ENCODE results near the gene TASL.

TASL gene

GRCh38 chrX:30576881-30577280 is 685 bp downstream of the TASL start:
- no peak for TF ChIP-seq SNAI2 (CRISPR knock-in tag; IDR thresholded peaks at IDR 0.05)
- TF ChIP-seq PPARA (CRISPR knock-in tag; IDR thresholded peaks at IDR 0.05; ENCODE audit: borderline replicate concordance): no peak
- no peak for TF ChIP-seq ZC3H10 (CRISPR knock-in tag; IDR thresholded peaks at IDR 0.05)
- no peak for TF ChIP-seq ZFP30 (CRISPR knock-in tag; IDR thresholded peaks at IDR 0.05)
- no peak for TF ChIP-seq BACH2 (CRISPR knock-in tag; IDR thresholded peaks at IDR 0.05; ENCODE audit: borderline replicate concordance)
- TF ChIP-seq CSDC2 (CRISPR knock-in tag; IDR thresholded peaks at IDR 0.05): no peak
- TF ChIP-seq ZNF565 (CRISPR knock-in tag; conservative IDR thresholded peaks at IDR 0.05; ENCODE audit: low read depth): no peak
- no peak for TF ChIP-seq CREB5 (CRISPR knock-in tag; IDR thresholded peaks at IDR 0.05; ENCODE audit: low read depth)
- TF ChIP-seq ISL1 (CRISPR knock-in tag; IDR thresholded peaks at IDR 0.05): no peak
- TF ChIP-seq POU6F1 (CRISPR knock-in tag; IDR thresholded peaks at IDR 0.05; ENCODE audit: borderline replicate concordance, low read depth): no peak
- no peak for TF ChIP-seq OSR1 (CRISPR knock-in tag; IDR thresholded peaks at IDR 0.05)
- no peak for TF ChIP-seq TSHZ2 (CRISPR knock-in tag; IDR thresholded peaks at IDR 0.05)
- ATAC-seq: no peak

GRCh38 chrX:30573125-30573524 is 4.4 kb downstream of the TASL start:
- TF ChIP-seq ZNF70 (CRISPR knock-in tag; IDR thresholded peaks at IDR 0.05) (no peak), TCF4 (CRISPR knock-in tag; IDR thresholded peaks at IDR 0.05; ENCODE audit: borderline replicate concordance) (no peak), CSRNP3 (CRISPR knock-in tag; IDR thresholded peaks at IDR 0.05) (no peak), TSHZ2 (CRISPR knock-in tag; IDR thresholded peaks at IDR 0.05) (no peak), ZNF565 (CRISPR knock-in tag; conservative IDR thresholded peaks at IDR 0.05; ENCODE audit: low read depth) (no peak), PATZ1 (CRISPR knock-in tag; IDR thresholded peaks at IDR 0.05; ENCODE audit: borderline replicate concordance) (no peak), PPARA (CRISPR knock-in tag; IDR thresholded peaks at IDR 0.05; ENCODE audit: borderline replicate concordance) (no peak), ZC3H10 (CRISPR knock-in tag; IDR thresholded peaks at IDR 0.05) (no peak), TOX (CRISPR knock-in tag; IDR thresholded peaks at IDR 0.05; ENCODE audit: borderline replicate concordance) (no peak), ESRRG (CRISPR knock-in tag; IDR thresholded peaks at IDR 0.05) (no peak), ZFP30 (CRISPR knock-in tag; IDR thresholded peaks at IDR 0.05) (no peak), ISL1 (CRISPR knock-in tag; IDR thresholded peaks at IDR 0.05) (no peak), ZFP3 (CRISPR knock-in tag; IDR thresholded peaks at IDR 0.05) (no peak), ZNF8 (CRISPR knock-in tag; IDR thresholded peaks at IDR 0.05) (no peak), BACH2 (CRISPR knock-in tag; IDR thresholded peaks at IDR 0.05; ENCODE audit: borderline replicate concordance) (no peak), ARNTL (CRISPR knock-in tag; IDR thresholded peaks at IDR 0.05; ENCODE audit: borderline replicate concordance, low read depth) (no peak), SNAI2 (CRISPR knock-in tag; IDR thresholded peaks at IDR 0.05) (no peak)
- no peak for ATAC-seq

Data from SK-N-SH treated with all-trans-retinoic acid at 6 μM for 48 hours (cell line).